Gastroesophageal sphincter (tissue), 3 donors: ENCODE results near the gene NME7.

Source experiments
- CTCF ChIP-seq, 4 experiments: fragments of 200-600 bp in 2 of 4; fragments of 450-650 bp in 2 of 4; sonication (generic) in 1 of 4; IDR thresholded peaks; one replicate each; pipeline ENCODE4 v1.5.1; 2017 to 2019; ENCODE audit warnings: antibody characterized with exemption in 4 of 4, mild to moderate bottlenecking in 2 of 4, moderate library complexity in 2 of 4
- EP300 ChIP-seq: sonication (generic); formaldehyde crosslinking; IDR thresholded peaks from one replicate; pipeline ENCODE4 v1.6.1; 2017; ENCODE audit warnings: antibody characterized with exemption, mild to moderate bottlenecking
- POLR2A ChIP-seq, 2 donors: fragments of 450-650 bp; IDR thresholded peaks; one replicate each; pipeline ENCODE4 v1.6.1; 2017; ENCODE audit warnings: antibody characterized with exemption in 2 of 2, mild to moderate bottlenecking in 2 of 2, moderate library complexity in 1 of 2
- POLR2AphosphoS5 ChIP-seq: sonication (generic); formaldehyde crosslinking; IDR thresholded peaks from one replicate; pipeline ENCODE4 v1.6.1; 2017; ENCODE audit warnings: antibody characterized with exemption

- TF ChIP-seq CTCF (IDR thresholded peaks at IDR 0.05) (no peak), EP300 (no peak), POLR2AphosphoS5 (no peak), POLR2A (IDR thresholded peaks at IDR 0.05) (no peak)
Measured at GRCh38 chr1:169321539-169321938, 46.1 kb downstream of the NME7 start.
